RKO (cell line): ENCODE results near the gene MCUR1.
"Not testable (repeated sequence)": the region's sequence is repeated elsewhere in the genome, so short reads cannot be mapped to it uniquely, and the experiment has no call there.

ENCODE experiments used
- DNase-seq: peaks from one replicate; pipeline ENCODE4 v3.0.0-alpha.2; 2016; ENCODE audit warnings: low spot score

MCUR1 gene

GRCh38 chr6:13814176-13814937 lies at the start of gene MCUR1:
TSS of gene MCUR1 (minus strand) at chr6:13814557. CDS start at chr6:13814429, 128 bp downstream.
- DNase-seq: peak; percentile 83

- DNase-seq: no peak
Observed at GRCh38 chr6:13863699-13864155, 49.4 kb upstream of the MCUR1 start.

GRCh38 chr6:13860556-13861185 lies 46.3 kb upstream of the MCUR1 start:
- DNase-seq: not testable (repeated sequence)

GRCh38 chr6:13859871-13860555 lies 45.7 kb upstream of the MCUR1 start:
- DNase-seq: no peak

- no peak for DNase-seq
Observed at GRCh38 chr6:13854716-13855250, 40.4 kb upstream of the MCUR1 start.

DNA sequence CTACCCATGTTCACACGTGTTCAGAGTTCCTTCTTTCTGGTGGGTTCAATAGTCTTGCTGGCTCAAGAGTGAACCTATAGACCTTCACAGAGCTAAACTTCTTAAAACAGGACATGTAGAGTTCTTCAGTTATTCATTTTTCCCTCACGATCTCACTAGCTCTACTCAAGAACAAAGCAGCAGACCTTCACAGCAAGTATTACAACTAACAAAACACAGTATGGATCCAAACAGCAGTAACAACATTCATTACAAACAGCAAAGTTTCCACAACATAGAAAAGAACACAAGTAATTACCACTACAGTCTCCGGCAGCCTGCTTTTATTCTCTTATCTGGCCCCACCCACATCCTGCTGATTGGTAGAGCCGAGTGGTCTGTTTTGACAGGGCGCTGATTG lies 39.5 kb upstream of the MCUR1 start:
- DNase-seq: no peak

DNA sequence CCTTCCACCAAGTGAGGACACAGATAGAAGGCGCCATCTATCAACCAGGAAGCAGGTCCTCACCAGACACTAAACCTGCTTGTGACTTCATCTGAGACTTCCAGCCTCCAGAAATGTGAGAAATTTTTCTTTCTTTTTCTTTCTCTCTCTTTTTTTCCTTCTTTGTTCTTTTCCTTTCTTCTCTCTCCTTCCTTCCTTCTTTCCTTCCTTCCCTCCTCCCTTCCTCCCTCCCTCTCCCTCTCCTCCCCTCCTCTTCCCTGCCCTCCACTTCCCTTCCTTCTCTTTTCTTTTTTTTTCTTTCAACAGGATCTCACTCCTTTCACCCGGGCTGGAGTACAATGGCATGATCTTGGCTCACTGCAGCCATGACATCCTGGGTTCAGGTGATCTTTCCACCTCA lies 37.4 kb upstream of the MCUR1 start:
- no peak for DNase-seq

DNA sequence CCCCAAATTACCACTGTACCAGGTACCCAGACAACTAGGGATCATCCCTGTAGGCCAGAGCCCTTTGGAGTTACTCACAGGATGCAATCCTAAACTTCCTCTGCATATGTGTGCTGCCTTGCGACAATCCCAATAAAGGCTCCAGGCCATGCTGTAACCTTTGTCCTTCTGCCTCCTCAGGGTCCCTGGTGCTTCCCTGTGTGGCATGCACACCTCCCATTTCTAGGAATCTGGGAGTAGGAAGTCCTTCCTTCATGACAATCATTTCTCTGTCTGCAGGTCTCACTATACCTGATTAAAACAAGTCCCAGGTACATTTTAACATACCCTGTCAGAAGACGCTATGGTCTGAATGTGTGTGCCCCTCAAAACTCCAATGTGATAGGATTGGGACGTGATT lies 37.0 kb upstream of the MCUR1 start:
- DNase-seq: no peak

- not testable (repeated sequence) for DNase-seq
Observed at GRCh38 chr6:13850690-13851089, 36.3 kb upstream of the MCUR1 start.

- DNase-seq: no peak
Observed at GRCh38 chr6:13848522-13849150, 34.3 kb upstream of the MCUR1 start.

DNA sequence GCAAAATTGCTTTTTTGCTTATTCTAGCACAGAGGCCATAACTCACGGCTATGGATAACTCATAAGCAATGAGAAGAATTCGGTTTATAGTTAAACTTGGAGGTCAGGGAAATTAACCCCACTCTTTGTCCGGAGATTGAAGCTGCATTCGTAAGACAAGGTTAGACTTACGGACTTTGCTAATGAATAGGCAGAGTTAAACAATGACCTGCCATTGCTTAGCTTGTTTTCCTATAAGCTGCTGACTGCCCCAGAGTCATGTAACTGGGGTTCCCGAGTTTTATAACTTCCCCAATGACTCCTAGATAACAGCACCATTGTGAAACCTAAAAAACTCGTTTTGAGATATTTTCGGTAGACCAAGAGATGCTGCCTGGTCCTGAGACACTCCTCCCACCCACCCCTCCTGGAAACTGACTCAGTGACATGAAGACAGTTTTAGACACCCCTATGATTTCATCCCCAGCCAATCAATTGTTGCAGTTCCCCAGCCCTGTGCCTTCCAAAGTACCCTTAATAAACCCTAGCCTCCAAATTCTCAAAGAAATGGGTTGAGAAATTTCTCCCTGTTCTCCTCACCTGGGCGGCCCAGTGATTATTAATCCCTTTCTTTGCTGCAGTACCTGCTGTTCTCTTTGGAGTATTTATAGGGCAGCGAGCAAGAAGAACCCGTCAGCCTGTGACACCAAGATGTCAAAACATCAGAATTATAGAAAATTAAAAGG lies 33.1 kb upstream of the MCUR1 start:
- DNase-seq: no peak

- no peak for DNase-seq
Observed at GRCh38 chr6:13846841-13847240, 32.5 kb upstream of the MCUR1 start.

- no peak for DNase-seq
Observed at GRCh38 chr6:13841936-13842335, 27.6 kb upstream of the MCUR1 start.

GRCh38 chr6:13838616-13839015 lies 24.3 kb upstream of the MCUR1 start:
- DNase-seq: no peak

DNA sequence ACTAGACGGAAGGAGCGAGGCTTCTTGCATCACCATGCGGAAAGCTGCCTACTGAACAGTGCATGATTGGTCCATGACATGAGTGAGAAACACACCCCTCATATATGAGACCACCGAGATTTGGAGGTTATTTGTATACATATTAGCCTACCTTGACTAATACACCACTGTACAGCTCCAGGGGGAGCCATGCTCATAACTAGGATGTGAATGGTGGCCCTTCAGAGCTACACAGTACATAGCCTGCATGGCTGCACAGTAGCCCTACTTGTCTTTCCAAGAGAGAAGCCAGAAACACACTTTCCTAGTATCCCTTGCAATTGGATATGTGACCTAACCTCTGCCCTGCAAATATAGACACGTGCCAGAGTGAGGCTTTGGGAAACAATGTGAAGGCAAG lies 21.8 kb upstream of the MCUR1 start:
- DNase-seq: no peak

GRCh38 chr6:13834790-13835189 lies 20.4 kb upstream of the MCUR1 start:
- DNase-seq: no peak

- DNase-seq: not testable (repeated sequence)
Observed at GRCh38 chr6:13834018-13834417, 19.7 kb upstream of the MCUR1 start.

DNA sequence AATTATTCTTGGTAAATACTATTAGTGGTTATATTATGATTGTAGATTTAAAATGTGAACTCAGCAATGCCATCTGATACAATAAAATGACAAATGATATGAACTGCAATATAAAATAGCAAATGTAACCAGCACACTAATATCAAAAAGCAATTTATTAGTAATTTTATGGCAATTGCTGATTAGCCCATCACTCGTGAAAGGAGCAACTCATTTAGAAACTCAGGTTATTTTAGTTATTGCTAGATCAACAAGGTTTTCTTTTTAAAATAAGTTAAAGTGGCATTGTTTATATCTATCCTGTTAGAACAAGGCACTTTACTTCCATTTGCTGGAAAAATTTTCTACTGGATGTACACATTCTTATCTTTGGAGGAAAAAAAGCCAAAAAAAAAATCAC lies 18.4 kb upstream of the MCUR1 start:
- no peak for DNase-seq

- DNase-seq: no peak
Observed at GRCh38 chr6:13831615-13832014, 17.3 kb upstream of the MCUR1 start.

GRCh38 chr6:13830803-13831202 lies 16.4 kb upstream of the MCUR1 start:
- no peak for DNase-seq

GRCh38 chr6:13829419-13829818 lies 15.1 kb upstream of the MCUR1 start:
- not testable (repeated sequence) for DNase-seq
